Body of pancreas (tissue), 4 donors: ENCODE measurements around the gene STRADA. TPM values are rescaled to one million over a fixed set of nuclear protein-coding genes. Genes with fewer than 3 reads are reported as not detected.

Source experiments
- ATAC-seq: fragments of 150-250 bp; one replicate; pipeline ENCODE4 v1.9.1; 2016
- DNase-seq, 4 donors: peaks; one replicate each; pipeline ENCODE4 v3.0.0-alpha.2; 2019
- H3K27ac ChIP-seq, 4 donors: fragments of 200-600 bp; sonication (generic); 1 replicate in 3 of 4; 2 replicates in 1 of 4; pipeline versions ENCODE4 v1.5.1 to v1.6.1; 2016 to 2019; ENCODE audit warnings: mild to moderate bottlenecking in 1 of 4, mixed read lengths in 1 of 4, moderate library complexity in 1 of 4
- H3K27me3 ChIP-seq, 2 donors: fragments of 200-600 bp; sonication (generic); one replicate each; pipeline ENCODE4 v1.6.0; 2016; ENCODE audit warnings: mild to moderate bottlenecking in 1 of 2
- H3K36me3 ChIP-seq, 2 donors: fragments of 200-600 bp; sonication (generic); replicated peaks in 1 of 2; 2 replicates each; pipeline ENCODE4 v1.5.1; 2016; ENCODE audit warnings: low read depth in 2 of 2; ENCODE audit not compliant: insufficient read depth in 1 of 2
- H3K4me1 ChIP-seq: fragments of 200-600 bp; sonication (generic); one replicate; pipeline ENCODE4 v1.6.0; 2016
- H3K4me3 ChIP-seq, 2 donors: fragments of 200-600 bp; sonication (generic); 1 replicate in 1 of 2; 2 replicates in 1 of 2; pipeline ENCODE4 v1.5.1; 2016 to 2019
- H3K9me3 ChIP-seq, 3 donors: fragments of 200-600 bp; sonication (generic); 1 replicate in 2 of 3; 2 replicates in 1 of 3; pipeline ENCODE4 v1.5.1; 2016
- POLR2A ChIP-seq, 3 donors: fragments of 450-650 bp; IDR thresholded peaks; one replicate each; pipeline ENCODE4 v1.6.1; 2016; ENCODE audit warnings: antibody characterized with exemption in 3 of 3, mild to moderate bottlenecking in 2 of 3
- WGBS, 2 donors: methylation state at CpG; one replicate each; pipeline ENCODE4 v1.1.5; 2017; 5-methylcytosine and 5-hydroxymethylcytosine counted together
- intact Hi-C: fragments of 100-400 bp; cut with DNase I; formaldehyde crosslinking; loops from one replicate; pipeline ENCODE4 v1.15.1; 2023
- total RNA-seq, 2 donors: library from RNA; depleted of rRNA; stranded (reverse); fragments of >200 nt; gene quantifications; one replicate each; pipeline ENCODE4 v1.1.0, GENCODE V29; 2016
- TF ChIP-seq, protein P1 (sequence below), 7 experiments: fragments of 450-650 bp in 4 of 7; fragments of 200-600 bp in 3 of 7; sonication (generic) in 3 of 7; IDR thresholded peaks; one replicate each; pipeline ENCODE4 v1.5.1; 2016 to 2019; ENCODE audit warnings: antibody characterized with exemption in 7 of 7

STRADA gene
- total RNA-seq, 2 donors from 2014 or later: 25.4 to 26.7 TPM

- H3K27ac ChIP-seq: no peak overlapping the region
- ATAC-seq (no peak), DNase-seq (no peak)
- 85 to 89% methylated on average over 1 of the region's 1 CpG for WGBS, 2 donors
- H3K4me1 ChIP-seq: peaks cover 15% of the 10 kb centered on the region
- no peaks in the 10 kb centered on the region for H3K9me3 ChIP-seq
- H3K36me3 ChIP-seq: peaks cover 0 to 23% of the 10 kb centered on the region in 2 donors
- no peaks in the 10 kb centered on the region for H3K27me3 ChIP-seq
- no peak overlapping the region for H3K4me3 ChIP-seq
- intact Hi-C loops: no loop called here
- TF ChIP-seq, protein P1, sequence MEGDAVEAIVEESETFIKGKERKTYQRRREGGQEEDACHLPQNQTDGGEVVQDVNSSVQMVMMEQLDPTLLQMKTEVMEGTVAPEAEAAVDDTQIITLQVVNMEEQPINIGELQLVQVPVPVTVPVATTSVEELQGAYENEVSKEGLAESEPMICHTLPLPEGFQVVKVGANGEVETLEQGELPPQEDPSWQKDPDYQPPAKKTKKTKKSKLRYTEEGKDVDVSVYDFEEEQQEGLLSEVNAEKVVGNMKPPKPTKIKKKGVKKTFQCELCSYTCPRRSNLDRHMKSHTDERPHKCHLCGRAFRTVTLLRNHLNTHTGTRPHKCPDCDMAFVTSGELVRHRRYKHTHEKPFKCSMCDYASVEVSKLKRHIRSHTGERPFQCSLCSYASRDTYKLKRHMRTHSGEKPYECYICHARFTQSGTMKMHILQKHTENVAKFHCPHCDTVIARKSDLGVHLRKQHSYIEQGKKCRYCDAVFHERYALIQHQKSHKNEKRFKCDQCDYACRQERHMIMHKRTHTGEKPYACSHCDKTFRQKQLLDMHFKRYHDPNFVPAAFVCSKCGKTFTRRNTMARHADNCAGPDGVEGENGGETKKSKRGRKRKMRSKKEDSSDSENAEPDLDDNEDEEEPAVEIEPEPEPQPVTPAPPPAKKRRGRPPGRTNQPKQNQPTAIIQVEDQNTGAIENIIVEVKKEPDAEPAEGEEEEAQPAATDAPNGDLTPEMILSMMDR (IDR thresholded peaks at IDR 0.05): no peak
- no peak for TF ChIP-seq POLR2A (IDR thresholded peaks at IDR 0.05)
Measured at GRCh38 chr17:63785556-63785955, 44.0 kb upstream of the STRADA start.

DNA sequence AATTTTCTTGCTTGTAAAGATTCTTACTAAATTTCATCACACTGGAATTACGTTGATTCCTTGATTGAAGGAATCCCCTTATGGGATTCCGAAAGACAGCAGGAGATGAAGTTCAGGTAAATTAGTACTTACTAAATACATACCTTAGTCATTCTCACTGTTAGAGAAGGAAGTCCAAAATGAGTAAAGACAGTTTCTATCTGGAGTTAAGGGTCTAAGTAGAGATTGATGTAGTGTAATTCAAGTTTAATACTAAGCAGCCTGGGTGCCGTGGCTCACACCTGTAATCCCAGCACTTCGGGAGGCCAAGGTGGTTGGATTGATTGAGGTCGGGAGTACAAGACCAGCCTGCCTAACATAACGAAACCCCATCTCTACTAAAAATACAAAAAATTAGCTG lies 41.9 kb upstream of the STRADA start:
- Histone ChIP-seq H3K4me1 (peaks cover 32% of the 10 kb centered on the region), H3K27me3 (no peaks in the 10 kb centered on the region), H3K36me3 (peaks cover 0 to 9% of the 10 kb centered on the region in 2 donors), H3K9me3 (no peaks in the 10 kb centered on the region), H3K27ac (no peak overlapping the region), H3K4me3 (no peak overlapping the region)
- ATAC-seq (no peak), DNase-seq (no peak)
- WGBS, 2 donors: 72 to 83% methylated on average over 6 of the region's 6 CpGs
- no peak for TF ChIP-seq POLR2A (IDR thresholded peaks at IDR 0.05)
- TF ChIP-seq, protein P1 (IDR thresholded peaks at IDR 0.05): no peak
- intact Hi-C loops: no loop called here

DNA sequence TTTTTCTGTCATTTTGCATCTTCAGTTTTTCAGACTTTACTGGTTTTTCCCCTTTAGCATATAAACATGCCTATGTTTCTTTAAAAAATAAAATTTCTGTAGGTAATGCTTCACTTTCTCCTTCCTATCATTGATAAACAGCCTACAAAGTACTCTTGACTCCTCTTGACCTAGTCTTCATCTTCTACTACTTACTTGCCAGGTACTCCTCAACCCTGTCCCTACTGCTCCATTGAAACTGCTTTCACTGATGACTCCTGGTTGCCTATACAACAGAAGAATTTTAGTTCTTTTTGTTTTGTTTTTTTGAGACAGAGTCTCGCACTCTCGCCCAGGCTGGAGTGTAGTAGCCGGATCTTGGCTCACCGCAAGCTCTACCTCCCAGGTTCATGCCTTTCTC lies 39.3 kb upstream of the STRADA start:
- H3K9me3 ChIP-seq: no peaks in the 10 kb centered on the region
- no peaks in the 10 kb centered on the region for H3K27me3 ChIP-seq
- H3K36me3 ChIP-seq: peaks cover 0 to 1% of the 10 kb centered on the region in 2 donors
- H3K4me1 ChIP-seq: peaks cover 55% of the 10 kb centered on the region
- no peak for TF ChIP-seq POLR2A (IDR thresholded peaks at IDR 0.05)
- TF ChIP-seq, protein P1 (IDR thresholded peaks at IDR 0.05): no peak
- DNase-seq: no peak
- whole genome bisulfite sequencing, 2 donors: 98 to 99% methylated on average over 4 of the region's 4 CpGs
- peak overlapping the region in 3 of 4 donors; percentile 13 to 65 (median 26) for H3K27ac ChIP-seq
- intact Hi-C loops: no loop called here
- no peak for ATAC-seq
- no peak overlapping the region for H3K4me3 ChIP-seq

GRCh38 chr17:63780507-63780906 lies 38.9 kb upstream of the STRADA start:
- WGBS, 2 donors: 31 to 38% methylated on average over 1 of the region's 1 CpG
- H3K4me3 ChIP-seq: no peak overlapping the region
- peak; percentile 36 to 66 (median 63) for DNase-seq
- intact Hi-C loops: no loop called here
- no peaks in the 10 kb centered on the region for H3K9me3 ChIP-seq
- TF ChIP-seq, protein P1 (IDR thresholded peaks at IDR 0.05): no peak
- TF ChIP-seq POLR2A (IDR thresholded peaks at IDR 0.05): no peak
- peak; percentile 72 for ATAC-seq
- H3K27me3 ChIP-seq: no peaks in the 10 kb centered on the region
- peaks cover 0 to 1% of the 10 kb centered on the region in 2 donors for H3K36me3 ChIP-seq
- peaks cover 60% of the 10 kb centered on the region for H3K4me1 ChIP-seq
- H3K27ac ChIP-seq: peak overlapping the region; percentile 13 to 65 (median 35)

DNA sequence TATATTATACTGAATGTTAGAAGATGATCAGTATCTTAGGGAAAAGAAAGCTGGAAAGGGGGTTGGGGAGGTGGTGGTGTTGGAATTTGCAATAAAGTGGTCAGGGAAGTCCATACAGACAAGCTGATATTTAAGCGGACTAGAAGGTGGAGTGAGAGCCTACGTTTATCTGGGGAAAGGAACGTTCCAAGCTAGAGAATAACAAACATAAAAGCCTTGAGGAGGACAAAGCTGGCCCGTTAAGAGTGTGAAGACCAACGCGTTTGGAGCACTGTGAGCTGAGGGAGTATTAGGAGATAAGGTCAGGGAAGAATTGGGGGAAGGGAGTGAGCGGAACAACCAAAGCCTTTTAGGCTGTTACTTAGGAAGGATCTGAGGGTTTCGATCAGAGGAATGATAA lies 33.8 kb upstream of the STRADA start:
- intact Hi-C loops: loop anchor here (10.0 kb wide), 1 partner anchor 59 kb away; no protein-coding TSS in a partner anchor
- H3K4me1 ChIP-seq: peaks cover 67% of the 10 kb centered on the region
- peak overlapping the region in 1 of 2 donors; percentile 62 for H3K4me3 ChIP-seq
- no peaks in the 10 kb centered on the region for H3K27me3 ChIP-seq
- WGBS, 2 donors: 15 to 24% methylated on average over 8 of the region's 8 CpGs
- no peak for ATAC-seq
- H3K27ac ChIP-seq: peak overlapping the region; percentile 92 to 99 (median 96)
- no peak for DNase-seq
- no peaks in the 10 kb centered on the region for H3K9me3 ChIP-seq
- no peaks in the 10 kb centered on the region for H3K36me3 ChIP-seq
- TF ChIP-seq, protein P1 (IDR thresholded peaks at IDR 0.05): no peak
- no peak for TF ChIP-seq POLR2A (IDR thresholded peaks at IDR 0.05)
